HL-60 (cell line): ENCODE measurements around the gene LDB2.

Source experiments
- DNase-seq, 2 experiments: peaks; one replicate each; pipeline ENCODE4 v3.0.0-alpha.2; 2010 to 2020; ENCODE audit warnings: low read depth in 1 of 2, low spot score in 1 of 2
- H3K27ac ChIP-seq: fragments of 250-450 bp; sonication (Bioruptor Pico); replicated peaks from 2 replicates; pipeline ENCODE4 v1.5.1; 2020; ENCODE audit warnings: mild to moderate bottlenecking, moderate library complexity
- H3K27me3 ChIP-seq: fragments of 250-450 bp; sonication (Bioruptor Pico); 2 replicates; pipeline ENCODE4 v1.5.1; 2021; ENCODE audit warnings: mild to moderate bottlenecking, moderate library complexity; ENCODE audit not compliant: insufficient read depth, poor library complexity, severe bottlenecking
- H3K4me3 ChIP-seq: replicated peaks from 2 replicates; pipeline ENCODE4 v1.5.1; 2011; ENCODE audit warnings: mild to moderate bottlenecking, control low read depth, low read length; ENCODE audit not compliant: insufficient read depth
- GABPA ChIP-seq: IDR thresholded peaks from 2 replicates; pipeline ENCODE4 v1.6.1; 2012; ENCODE audit warnings: low read depth
- POLR2AphosphoS5 ChIP-seq: IDR thresholded peaks from 2 replicates; pipeline ENCODE4 v1.6.1; 2012; ENCODE audit warnings: low read depth
- SPI1 ChIP-seq: IDR thresholded peaks from 2 replicates; pipeline ENCODE4 v1.6.1; 2012; ENCODE audit warnings: low read depth, mild to moderate bottlenecking, borderline replicate concordance
- TF ChIP-seq, protein P1 (sequence below): IDR thresholded peaks from one replicate; pipeline ENCODE4 v1.5.1; 2011; ENCODE audit warnings: low read length, control low read depth, inconsistent platforms; ENCODE audit not compliant: insufficient read depth
- TF ChIP-seq, protein P2 (sequence below): IDR thresholded peaks from 2 replicates; pipeline ENCODE4 v1.6.1; 2012; ENCODE audit warnings: low read depth; ENCODE audit not compliant: insufficient replicate concordance

Gene LDB2

DNA sequence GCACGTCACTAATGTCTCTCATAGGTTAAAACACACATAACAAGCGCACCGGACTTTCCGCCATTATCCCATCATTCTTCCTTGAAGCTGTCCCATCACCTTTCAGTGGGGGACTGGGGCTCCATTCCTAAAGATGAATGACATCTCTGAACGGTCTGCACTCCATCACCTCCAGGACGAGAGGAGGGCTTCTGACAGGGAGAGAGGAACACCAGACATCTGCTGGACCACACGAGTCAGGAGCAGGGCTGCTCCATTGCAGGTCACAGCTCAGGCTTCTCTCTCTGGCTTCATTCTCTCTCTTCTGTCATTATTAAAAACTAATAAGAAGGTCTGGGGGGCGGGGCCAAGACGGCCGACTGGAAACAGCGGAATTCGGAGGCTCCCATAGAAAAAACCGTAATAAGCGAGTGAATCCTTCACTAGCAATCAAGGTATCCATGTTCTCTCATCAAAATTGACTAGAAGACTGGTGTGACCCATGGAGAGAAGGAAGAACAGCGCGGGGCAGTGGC lies 289.8 kb downstream of the LDB2 start:
- no peak overlapping the region for H3K4me3 ChIP-seq

DNA sequence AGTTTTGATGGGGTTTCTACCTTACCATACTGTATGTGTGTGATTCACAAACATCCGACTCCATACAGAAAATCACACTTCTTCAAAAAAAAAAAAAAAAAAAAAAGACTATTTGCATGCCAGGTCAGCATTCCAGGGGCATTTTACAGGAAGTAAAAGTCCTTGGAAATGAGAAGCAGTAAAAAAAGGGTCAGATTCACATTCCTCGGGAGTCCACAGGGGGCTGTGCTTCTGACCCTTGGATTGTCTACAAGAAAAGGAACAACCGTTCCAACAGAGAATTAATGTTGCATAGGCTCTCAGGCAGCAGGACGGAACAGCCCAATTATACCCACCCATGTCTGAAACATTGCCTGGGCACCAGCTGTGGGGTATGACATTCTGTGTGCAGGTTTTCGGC lies 290.3 kb downstream of the LDB2 start:
- Histone ChIP-seq H3K27ac (no peak overlapping the region), H3K4me3 (no peak overlapping the region), H3K27me3 (no peaks in the 10 kb centered on the region)
- no peak for DNase-seq
- TF ChIP-seq SPI1, result no peak
- TF ChIP-seq, protein P1, sequence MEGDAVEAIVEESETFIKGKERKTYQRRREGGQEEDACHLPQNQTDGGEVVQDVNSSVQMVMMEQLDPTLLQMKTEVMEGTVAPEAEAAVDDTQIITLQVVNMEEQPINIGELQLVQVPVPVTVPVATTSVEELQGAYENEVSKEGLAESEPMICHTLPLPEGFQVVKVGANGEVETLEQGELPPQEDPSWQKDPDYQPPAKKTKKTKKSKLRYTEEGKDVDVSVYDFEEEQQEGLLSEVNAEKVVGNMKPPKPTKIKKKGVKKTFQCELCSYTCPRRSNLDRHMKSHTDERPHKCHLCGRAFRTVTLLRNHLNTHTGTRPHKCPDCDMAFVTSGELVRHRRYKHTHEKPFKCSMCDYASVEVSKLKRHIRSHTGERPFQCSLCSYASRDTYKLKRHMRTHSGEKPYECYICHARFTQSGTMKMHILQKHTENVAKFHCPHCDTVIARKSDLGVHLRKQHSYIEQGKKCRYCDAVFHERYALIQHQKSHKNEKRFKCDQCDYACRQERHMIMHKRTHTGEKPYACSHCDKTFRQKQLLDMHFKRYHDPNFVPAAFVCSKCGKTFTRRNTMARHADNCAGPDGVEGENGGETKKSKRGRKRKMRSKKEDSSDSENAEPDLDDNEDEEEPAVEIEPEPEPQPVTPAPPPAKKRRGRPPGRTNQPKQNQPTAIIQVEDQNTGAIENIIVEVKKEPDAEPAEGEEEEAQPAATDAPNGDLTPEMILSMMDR, result no peak
- TF ChIP-seq GABPA, result no peak
- TF ChIP-seq POLR2AphosphoS5, result no peak
- TF ChIP-seq, protein P2, sequence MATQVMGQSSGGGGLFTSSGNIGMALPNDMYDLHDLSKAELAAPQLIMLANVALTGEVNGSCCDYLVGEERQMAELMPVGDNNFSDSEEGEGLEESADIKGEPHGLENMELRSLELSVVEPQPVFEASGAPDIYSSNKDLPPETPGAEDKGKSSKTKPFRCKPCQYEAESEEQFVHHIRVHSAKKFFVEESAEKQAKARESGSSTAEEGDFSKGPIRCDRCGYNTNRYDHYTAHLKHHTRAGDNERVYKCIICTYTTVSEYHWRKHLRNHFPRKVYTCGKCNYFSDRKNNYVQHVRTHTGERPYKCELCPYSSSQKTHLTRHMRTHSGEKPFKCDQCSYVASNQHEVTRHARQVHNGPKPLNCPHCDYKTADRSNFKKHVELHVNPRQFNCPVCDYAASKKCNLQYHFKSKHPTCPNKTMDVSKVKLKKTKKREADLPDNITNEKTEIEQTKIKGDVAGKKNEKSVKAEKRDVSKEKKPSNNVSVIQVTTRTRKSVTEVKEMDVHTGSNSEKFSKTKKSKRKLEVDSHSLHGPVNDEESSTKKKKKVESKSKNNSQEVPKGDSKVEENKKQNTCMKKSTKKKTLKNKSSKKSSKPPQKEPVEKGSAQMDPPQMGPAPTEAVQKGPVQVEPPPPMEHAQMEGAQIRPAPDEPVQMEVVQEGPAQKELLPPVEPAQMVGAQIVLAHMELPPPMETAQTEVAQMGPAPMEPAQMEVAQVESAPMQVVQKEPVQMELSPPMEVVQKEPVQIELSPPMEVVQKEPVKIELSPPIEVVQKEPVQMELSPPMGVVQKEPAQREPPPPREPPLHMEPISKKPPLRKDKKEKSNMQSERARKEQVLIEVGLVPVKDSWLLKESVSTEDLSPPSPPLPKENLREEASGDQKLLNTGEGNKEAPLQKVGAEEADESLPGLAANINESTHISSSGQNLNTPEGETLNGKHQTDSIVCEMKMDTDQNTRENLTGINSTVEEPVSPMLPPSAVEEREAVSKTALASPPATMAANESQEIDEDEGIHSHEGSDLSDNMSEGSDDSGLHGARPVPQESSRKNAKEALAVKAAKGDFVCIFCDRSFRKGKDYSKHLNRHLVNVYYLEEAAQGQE, result no peak

More for the DNA sequence above, 289.8 kb downstream of the LDB2 start:
- DNase-seq, result no peak
- H3K27me3 ChIP-seq, result peaks cover 2% of the 10 kb centered on the region
- no peak overlapping the region for H3K27ac ChIP-seq
- no peak for TF ChIP-seq SPI1
- TF ChIP-seq, protein P2, result no peak

DNA sequence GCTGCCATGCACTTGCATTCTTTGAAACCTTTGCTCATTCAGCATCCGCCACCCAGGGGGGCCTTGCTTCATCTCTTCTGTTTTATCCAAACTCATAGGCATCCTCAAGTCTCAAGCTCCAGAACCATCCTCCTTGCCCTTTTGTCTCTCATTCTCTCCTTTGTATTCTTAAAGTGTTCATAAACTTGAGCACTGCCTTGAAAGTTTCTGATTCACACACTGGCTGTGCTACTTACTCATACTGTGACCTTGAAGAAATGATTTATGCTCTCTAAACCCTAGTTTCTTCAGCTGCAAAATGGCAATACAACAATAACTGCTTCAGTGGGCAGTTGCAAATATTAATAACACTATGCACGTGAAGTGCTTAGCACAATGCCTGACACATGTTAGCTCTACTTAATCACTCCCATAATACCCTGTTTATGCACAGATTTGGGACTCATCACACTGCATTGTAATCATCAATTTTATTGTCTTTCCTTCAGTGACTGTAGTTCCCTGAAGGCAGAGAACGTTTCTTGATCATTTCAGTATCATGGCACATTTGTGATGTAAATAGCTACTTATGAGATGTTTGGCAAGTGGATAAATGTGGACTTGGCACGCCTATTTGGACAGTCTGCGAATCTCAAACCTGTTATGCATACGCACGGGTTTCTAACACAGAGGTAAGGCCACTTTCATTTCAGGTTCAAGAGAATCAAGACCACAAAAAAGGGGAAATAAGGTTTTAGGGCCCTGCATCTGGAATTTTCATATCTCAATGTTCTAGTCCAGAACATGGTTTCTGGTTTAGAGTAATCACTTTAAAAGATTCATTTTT lies 291.0 kb downstream of the LDB2 start:
- no peak for DNase-seq
- H3K4me3 ChIP-seq, result no peak overlapping the region
- TF ChIP-seq POLR2AphosphoS5 (no peak), SPI1 (no peak), GABPA (no peak)
- TF ChIP-seq, protein P2, result no peak
- TF ChIP-seq, protein P1, result no peak
- H3K27me3 ChIP-seq, result no peaks in the 10 kb centered on the region
- no peak overlapping the region for H3K27ac ChIP-seq
